D721Med (cell line): ENCODE results near the gene DOCK4.

Source experiments
- DNase-seq: peaks from one replicate; pipeline ENCODE4 v3.0.0; 2011; ENCODE audit warnings: low spot score; ENCODE audit not compliant: insufficient read length
- FAIRE-seq: peaks from 2 replicates; lab custom pipeline; 2011; peaks lifted over from hg19 to GRCh38; lab: Jason Lieb, UNC
- TF ChIP-seq, protein P1 (sequence below): IDR thresholded peaks from 2 replicates; pipeline ENCODE4 v1.5.1; 2012; ENCODE audit warnings: mild to moderate bottlenecking, control low read depth; ENCODE audit not compliant: insufficient read depth; ENCODE audit errors: missing control alignments

Gene DOCK4

DNA sequence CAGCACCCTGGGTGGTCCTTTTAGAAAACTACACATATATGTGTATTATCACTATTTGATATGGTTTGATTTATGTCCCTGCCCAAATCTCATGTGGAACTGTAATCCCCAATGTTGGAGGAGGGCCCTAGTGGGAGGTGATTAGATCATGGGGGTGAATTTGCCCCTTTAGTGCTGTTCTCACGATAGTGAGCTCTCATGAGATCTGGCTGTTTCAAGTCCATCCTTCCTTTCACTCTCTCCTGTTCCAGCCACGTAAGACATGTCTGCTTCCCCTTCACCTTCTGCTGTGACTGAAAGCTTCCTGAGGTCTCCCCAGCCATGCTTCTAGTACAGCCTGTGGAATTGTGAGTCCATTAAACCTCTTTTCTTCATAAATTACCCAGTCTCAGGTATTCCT, 37.3 kb downstream of the DOCK4 start:
- TF ChIP-seq, protein P1, sequence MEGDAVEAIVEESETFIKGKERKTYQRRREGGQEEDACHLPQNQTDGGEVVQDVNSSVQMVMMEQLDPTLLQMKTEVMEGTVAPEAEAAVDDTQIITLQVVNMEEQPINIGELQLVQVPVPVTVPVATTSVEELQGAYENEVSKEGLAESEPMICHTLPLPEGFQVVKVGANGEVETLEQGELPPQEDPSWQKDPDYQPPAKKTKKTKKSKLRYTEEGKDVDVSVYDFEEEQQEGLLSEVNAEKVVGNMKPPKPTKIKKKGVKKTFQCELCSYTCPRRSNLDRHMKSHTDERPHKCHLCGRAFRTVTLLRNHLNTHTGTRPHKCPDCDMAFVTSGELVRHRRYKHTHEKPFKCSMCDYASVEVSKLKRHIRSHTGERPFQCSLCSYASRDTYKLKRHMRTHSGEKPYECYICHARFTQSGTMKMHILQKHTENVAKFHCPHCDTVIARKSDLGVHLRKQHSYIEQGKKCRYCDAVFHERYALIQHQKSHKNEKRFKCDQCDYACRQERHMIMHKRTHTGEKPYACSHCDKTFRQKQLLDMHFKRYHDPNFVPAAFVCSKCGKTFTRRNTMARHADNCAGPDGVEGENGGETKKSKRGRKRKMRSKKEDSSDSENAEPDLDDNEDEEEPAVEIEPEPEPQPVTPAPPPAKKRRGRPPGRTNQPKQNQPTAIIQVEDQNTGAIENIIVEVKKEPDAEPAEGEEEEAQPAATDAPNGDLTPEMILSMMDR: no peak
- no peak for FAIRE-seq

DNA sequence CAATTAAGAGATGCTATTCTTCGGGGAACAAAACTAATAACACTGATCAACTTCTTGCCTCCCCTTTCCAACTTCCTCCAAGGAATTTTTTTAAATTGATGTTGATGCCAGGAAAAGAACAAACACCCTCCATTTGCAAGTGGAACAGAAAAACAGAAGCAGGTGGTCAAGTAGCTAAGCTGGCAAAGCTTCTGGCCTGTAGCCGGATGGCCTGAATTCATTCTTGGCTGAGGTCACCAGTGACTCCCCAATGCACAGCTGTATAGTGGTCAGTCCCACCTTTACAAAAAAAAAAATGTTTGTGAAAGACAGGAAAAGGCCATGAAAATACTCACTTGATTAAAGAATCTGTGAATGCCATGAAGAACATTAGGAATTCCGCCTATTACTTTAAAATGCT, 39.1 kb downstream of the DOCK4 start:
- FAIRE-seq (no peak), DNase-seq (no peak)
- TF ChIP-seq, protein P1: no peak

More for the DNA sequence above, 37.3 kb downstream of the DOCK4 start:
- no peak for DNase-seq

DNA sequence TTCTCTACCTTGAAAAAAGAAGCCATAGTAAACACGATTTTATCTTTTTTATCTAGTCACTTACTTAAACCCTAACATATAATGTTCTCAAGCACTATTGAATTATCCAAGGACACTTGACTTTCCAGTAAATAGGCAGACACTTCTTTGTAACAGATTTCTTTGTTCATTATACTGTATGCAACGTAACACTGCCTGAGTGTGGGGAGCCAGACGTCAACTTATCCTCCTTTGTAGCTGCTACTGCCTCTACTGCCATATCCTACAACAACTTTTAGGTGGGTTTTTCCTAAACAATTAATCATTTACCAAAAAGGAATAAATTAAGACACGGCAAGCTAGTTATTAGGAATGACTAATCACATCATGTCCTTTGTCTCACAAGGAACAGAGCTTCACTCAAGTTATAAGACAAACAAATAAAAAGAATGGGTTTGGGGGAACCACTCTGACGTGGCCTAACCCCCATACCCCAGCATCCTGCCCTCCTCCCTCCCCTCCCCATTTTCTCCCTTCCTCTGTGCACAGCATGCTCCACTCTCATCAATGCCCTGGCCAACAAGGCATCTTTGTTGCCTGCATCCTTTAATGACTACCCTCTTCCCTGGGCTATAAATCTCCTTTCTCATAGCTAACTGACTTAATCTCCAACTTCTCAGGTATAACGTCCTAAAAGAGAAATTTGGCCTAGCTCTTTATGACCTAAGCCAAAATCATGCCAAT, 43.3 kb downstream of the DOCK4 start:
- no peak for DNase-seq
- no peak for FAIRE-seq

DNA sequence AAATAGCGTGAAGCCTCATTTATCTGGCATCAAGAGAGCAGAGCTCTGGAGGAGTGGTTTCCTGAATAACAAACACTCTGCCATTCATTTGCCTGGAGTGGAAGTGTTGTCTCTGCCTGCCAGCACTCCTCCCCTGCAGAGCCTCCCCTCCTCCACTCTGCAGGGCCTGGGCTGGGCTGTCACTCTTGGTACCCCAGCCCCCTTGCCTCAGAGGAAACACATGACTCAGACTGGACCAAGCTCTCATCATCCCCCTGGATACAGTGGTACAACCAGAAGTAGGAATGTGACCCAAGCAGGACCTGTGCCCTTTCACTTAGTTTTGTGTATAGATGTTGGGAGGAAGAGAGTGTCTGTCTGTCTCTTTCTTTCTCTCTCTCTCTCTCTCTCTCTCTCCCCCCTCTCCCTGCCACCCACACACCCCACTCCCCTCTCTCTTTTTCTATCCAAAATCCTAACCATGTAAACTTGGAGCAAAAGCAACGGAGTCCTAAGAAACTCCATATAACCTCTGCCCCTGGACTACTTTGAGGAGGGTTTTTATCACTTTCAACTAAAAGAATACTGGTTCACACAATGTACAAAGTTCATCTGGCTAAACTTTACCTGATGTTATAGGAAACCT, 43.9 kb downstream of the DOCK4 start:
- TF ChIP-seq, protein P1: no peak
- FAIRE-seq (no peak), DNase-seq (no peak)

More for the DNA sequence above, 43.3 kb downstream of the DOCK4 start:
- TF ChIP-seq, protein P1: no peak

DNA sequence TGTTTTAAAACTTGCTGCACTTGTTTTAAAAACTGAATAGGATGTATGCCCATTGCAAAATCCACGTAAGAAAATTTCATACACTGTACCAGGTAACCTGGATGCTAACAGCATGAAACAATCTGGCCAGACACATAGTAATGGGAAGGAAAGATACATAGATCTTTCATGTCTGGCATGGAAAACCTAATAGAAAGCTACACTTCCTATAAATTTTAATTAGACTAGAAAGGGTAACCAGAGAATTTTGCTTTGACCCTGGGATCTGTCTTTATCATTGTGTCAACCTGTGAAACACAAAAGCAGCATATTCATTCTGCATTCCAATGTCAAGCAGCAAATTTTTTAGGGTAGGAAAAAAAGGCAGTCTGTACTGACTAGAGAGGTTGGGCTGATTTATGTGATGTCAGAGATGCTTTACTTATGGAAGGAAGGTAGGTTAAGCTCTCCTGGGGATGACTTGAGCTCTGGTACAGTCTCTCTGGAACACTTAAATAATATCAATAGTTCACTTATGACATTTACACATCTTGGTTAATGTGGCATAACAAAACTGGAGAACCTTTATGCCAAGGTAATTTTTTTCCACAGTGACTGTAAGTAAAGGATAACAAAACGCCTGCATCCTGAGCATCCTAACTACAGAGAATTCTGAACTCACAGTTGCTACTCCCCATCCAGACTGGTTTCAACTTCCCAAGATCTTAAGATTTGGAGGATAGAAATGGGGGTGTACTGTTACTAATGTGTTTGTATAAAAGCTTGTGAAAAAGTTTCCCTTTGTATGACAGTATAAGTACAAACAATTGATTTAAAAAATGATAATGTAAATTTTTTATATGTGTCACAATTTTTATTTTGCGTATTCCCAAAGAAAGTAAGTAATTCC, 44.7 kb downstream of the DOCK4 start:
- DNase-seq: no peak
- TF ChIP-seq, protein P1: no peak
- FAIRE-seq: no peak

DNA sequence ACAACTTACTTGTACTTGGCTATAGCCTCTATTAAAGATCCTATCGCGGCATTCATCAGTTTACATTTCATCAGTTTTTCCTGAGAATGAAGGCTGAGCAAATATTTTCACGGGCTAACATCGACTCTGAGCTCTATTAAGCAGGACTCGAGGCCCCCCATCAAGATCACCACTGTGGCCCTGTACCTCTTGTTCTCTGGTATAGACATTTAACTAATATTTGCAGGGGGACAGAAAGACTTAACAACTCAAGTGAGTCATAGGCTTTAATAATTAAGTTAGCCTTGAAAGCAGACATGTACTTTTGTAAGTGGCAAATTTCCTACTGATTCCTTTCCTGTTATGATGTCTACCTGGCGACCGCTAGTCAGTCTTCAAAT, 45.4 kb downstream of the DOCK4 start:
- TF ChIP-seq, protein P1: no peak
- DNase-seq: no peak
- no peak for FAIRE-seq
